NCI-H510A (cell line): ENCODE data around the gene CACNG8.

Experiments used
- DNase-seq: peaks from one replicate; lab custom pipeline; 2025; lab: John Stamatoyannopoulos, UW

The CACNG8 gene

GRCh38 chr19:53992815-53993214 is 30.1 kb downstream of the CACNG8 start:
- no peak for DNase-seq

DNA sequence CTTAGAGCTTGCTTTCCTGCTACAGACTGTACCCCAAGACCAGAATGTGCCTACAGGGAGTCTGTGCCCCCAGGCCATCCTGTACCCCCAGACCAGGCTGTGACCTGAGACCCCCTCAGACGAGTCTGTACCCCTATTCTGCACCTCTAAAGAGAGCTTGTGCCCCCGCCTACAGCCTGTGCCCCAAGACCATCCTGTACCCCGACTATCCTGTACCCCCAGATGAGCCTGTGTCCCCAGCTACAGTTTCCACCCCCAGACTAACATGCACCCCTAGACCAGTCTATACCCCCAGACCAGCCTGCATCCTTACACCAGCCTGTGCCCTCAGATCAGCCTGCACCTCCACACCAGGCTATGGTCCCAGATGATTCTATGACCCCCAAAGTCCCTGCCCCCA is 30.7 kb downstream of the CACNG8 start:
- no peak for DNase-seq

GRCh38 chr19:53994811-53995210 is 32.1 kb downstream of the CACNG8 start:
- DNase-seq: no peak

- DNase-seq: no peak
Measured at GRCh38 chr19:53998223-53998622, 35.5 kb downstream of the CACNG8 start.

GRCh38 chr19:53999694-54000093 is 37.0 kb downstream of the CACNG8 start:
- DNase-seq: no peak

GRCh38 chr19:54001496-54001895 is 38.8 kb downstream of the CACNG8 start:
- no peak for DNase-seq

- no peak for DNase-seq
Measured at GRCh38 chr19:54002495-54003315, 40.0 kb downstream of the CACNG8 start.

DNA sequence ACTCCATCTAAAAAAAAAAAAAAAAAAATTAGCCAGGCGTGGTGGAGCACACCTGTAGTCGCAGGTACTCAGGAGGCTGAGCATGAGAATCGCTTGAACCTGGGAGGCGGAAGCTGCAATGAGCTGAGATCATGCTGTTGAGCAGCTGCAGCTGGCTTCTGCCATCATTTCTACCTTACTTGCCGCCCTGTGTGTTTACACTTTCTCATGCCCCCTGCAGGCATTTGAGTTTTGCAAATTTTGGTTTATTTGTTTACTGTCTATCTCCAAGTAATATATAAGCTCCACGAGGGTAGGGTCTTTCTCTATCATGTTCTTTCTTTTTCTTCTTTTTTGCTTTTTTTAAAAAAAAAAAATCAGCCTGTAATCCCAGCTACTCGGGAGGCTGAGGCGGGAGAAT is 46.7 kb downstream of the CACNG8 start:
- DNase-seq: no peak

- no peak for DNase-seq
Measured at GRCh38 chr19:54010474-54010873, 47.7 kb downstream of the CACNG8 start.

- DNase-seq: no peak
Measured at GRCh38 chr19:54011507-54012211, 48.9 kb downstream of the CACNG8 start.

DNA sequence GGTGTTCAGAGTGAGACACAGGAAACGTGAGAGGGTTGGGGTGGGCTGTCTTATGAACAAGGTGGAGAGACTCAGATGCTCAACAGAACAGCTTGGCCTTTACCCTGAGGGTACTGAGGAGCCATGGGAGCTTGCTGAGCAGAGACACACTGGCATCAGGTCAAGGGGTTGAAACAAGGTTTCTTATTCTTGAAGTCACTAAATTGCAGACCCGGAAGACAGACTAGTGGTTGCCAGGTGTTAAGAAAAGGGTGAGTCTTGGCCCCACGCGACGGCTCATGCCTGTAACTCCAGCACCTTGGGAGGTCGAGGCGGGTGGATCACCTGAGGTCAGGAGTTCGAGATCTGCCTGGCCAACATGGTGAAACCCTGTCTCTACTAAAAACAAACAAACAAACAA is 51.1 kb downstream of the CACNG8 start:
- no peak for DNase-seq

- no peak for DNase-seq
Measured at GRCh38 chr19:54014920-54015560, 52.3 kb downstream of the CACNG8 start.

GRCh38 chr19:54017261-54017660 is 54.5 kb downstream of the CACNG8 start:
- DNase-seq: no peak

DNA sequence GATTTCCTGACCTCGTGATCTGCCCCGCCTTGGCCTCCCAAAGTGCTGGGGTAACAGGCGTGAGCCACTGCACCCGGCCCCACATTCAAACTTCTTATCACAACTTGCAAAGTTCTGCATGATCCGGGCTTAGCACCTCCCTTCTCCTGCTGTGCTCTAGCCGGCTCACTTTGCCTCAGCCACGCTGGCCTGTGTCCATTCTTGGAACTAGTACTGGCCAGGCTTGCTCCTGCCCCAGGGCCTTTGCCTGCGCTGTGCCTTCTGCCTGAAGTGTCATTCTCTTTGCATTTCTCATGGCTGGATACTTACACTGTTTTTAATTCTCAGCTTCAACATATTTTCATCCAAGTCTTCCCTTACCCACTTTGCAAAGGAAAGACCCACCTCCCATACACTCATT is 58.6 kb downstream of the CACNG8 start:
- DNase-seq: no peak

- no peak for DNase-seq
Measured at GRCh38 chr19:54021932-54022331, 59.2 kb downstream of the CACNG8 start.

GRCh38 chr19:54023191-54023590 is 60.5 kb downstream of the CACNG8 start:
- DNase-seq: no peak

- DNase-seq: no peak
Measured at GRCh38 chr19:54024660-54025059, 61.9 kb downstream of the CACNG8 start.

DNA sequence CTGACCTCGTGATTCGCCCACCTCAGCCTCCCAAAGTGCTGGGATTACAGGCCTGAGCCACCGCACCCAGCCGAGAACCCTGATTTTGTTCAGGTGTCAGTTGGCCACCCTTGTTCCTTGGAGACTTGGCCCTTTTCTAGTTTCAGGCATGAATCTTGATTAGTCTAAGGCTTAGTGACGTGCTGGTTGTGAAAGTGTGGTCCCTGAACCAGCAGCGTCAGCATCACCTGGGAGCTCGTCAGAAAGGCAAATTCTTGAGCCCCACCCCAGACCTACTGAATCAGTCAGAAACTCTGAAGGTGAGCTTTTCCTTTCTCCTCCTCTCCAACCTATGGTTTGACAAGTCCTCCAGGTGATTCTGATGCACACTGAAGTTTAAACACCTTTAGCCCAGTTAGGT is 63.9 kb downstream of the CACNG8 start:
- no peak for DNase-seq

- DNase-seq: no peak
Measured at GRCh38 chr19:54029301-54029700, 66.6 kb downstream of the CACNG8 start.

- DNase-seq: no peak
Measured at GRCh38 chr19:54029930-54030490, 67.3 kb downstream of the CACNG8 start.

GRCh38 chr19:54030895-54031586 is 68.3 kb downstream of the CACNG8 start:
- no peak for DNase-seq
